Mammary epithelial cell (primary cell): ENCODE results near the gene HIGD1A.

Source experiments
- EZH2 ChIP-seq: IDR thresholded peaks from 2 replicates; pipeline ENCODE4 v1.6.1; 2012; ENCODE audit warnings: low read length, inconsistent platforms, borderline replicate concordance
- TF ChIP-seq, protein P1 (sequence below), 2 donors: IDR thresholded peaks in 1 of 2; conservative IDR thresholded peaks in 1 of 2; 2 replicates each; pipeline ENCODE4 v1.5.1; 2011 to 2012; ENCODE audit warnings: inconsistent platforms in 2 of 2, low read length in 2 of 2, mild to moderate bottlenecking in 2 of 2, control low read depth in 1 of 2, low read depth in 1 of 2; ENCODE audit not compliant: insufficient read depth in 1 of 2; ENCODE audit errors: extremely low read depth in 1 of 2

DNA sequence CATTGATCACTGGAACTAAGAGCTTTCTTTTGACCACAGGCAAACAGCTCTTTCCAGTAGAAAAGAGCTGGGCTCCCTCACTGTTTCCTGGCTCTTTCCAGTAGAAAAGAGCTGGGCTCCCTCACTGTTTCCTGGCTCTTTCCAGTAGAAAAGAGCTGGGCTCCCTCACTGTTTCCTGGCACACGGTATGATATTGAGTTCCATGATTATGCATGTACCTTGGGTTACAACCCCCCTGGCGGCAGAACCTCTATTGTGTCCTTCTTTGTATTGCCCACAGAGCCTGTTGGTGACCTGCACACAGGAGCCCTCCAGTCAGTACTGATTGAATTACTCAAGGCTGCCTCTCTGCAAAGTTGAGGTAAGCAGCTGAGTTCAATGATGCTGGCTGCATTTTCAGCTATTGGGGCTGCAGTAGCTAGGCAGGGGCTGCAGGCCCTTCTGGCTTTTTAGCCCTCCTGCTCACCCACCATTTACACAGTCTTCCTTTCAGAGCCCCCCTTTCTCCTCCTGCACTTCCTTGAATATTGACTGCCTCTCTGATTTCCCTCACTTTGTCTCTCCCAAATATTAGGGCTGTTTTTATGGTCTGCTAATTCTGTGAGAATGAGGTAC, 15.2 kb upstream of the HIGD1A start:
- TF ChIP-seq, protein P1, sequence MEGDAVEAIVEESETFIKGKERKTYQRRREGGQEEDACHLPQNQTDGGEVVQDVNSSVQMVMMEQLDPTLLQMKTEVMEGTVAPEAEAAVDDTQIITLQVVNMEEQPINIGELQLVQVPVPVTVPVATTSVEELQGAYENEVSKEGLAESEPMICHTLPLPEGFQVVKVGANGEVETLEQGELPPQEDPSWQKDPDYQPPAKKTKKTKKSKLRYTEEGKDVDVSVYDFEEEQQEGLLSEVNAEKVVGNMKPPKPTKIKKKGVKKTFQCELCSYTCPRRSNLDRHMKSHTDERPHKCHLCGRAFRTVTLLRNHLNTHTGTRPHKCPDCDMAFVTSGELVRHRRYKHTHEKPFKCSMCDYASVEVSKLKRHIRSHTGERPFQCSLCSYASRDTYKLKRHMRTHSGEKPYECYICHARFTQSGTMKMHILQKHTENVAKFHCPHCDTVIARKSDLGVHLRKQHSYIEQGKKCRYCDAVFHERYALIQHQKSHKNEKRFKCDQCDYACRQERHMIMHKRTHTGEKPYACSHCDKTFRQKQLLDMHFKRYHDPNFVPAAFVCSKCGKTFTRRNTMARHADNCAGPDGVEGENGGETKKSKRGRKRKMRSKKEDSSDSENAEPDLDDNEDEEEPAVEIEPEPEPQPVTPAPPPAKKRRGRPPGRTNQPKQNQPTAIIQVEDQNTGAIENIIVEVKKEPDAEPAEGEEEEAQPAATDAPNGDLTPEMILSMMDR (conservative IDR thresholded peaks at IDR 0.05 in 1 of 2, IDR thresholded peaks at IDR 0.05 in 1 of 2; ENCODE audit: extremely low read depth in 1 of 2, insufficient read depth in 1 of 2, low read depth in 1 of 2, low read length in 2 of 2): peak in 1 of 2 donors; percentile 15
- no peak for TF ChIP-seq EZH2
